CD1c-positive myeloid dendritic cell (primary cell): ENCODE measurements around the gene PRKAR2B.
"Not testable (repeated sequence)": the region's sequence is repeated elsewhere in the genome, so short reads cannot be mapped to it uniquely, and the experiment has no call there.

Experiments used
- DNase-seq: peaks from one replicate; pipeline ENCODE4 v3.0.0-alpha.2; 2016; ENCODE audit errors: extremely low spot score

PRKAR2B gene

GRCh38 chr7:107027208-107027607 lies 17.3 kb upstream of the PRKAR2B start:
- peak; percentile 42 for DNase-seq

GRCh38 chr7:107029061-107029763 lies 15.3 kb upstream of the PRKAR2B start:
- DNase-seq: peak; percentile 34

GRCh38 chr7:107029764-107030286 lies 14.7 kb upstream of the PRKAR2B start:
- no peak for DNase-seq

GRCh38 chr7:107032050-107032449 lies 12.5 kb upstream of the PRKAR2B start:
- DNase-seq: no peak

- DNase-seq: no peak
Measured at GRCh38 chr7:107032720-107033438, 11.6 kb upstream of the PRKAR2B start.

GRCh38 chr7:107034553-107034952 lies 10.0 kb upstream of the PRKAR2B start:
- no peak for DNase-seq

- DNase-seq: no peak
Measured at GRCh38 chr7:107035446-107035845, 9.1 kb upstream of the PRKAR2B start.

GRCh38 chr7:107036535-107036934 lies 8.0 kb upstream of the PRKAR2B start:
- no peak for DNase-seq

GRCh38 chr7:107037717-107038603 lies 6.5 kb upstream of the PRKAR2B start:
- DNase-seq: peak; percentile 44

GRCh38 chr7:107039199-107039900 lies 5.2 kb upstream of the PRKAR2B start:
- no peak for DNase-seq

- DNase-seq: no peak
Measured at GRCh38 chr7:107041097-107041496, 3.4 kb upstream of the PRKAR2B start.

- DNase-seq: not testable (repeated sequence)
Measured at GRCh38 chr7:107041764-107042163, 2.7 kb upstream of the PRKAR2B start.

GRCh38 chr7:107042326-107042910 lies 2.1 kb upstream of the PRKAR2B start:
- DNase-seq: not testable (repeated sequence)

GRCh38 chr7:107043491-107043890 lies 1.0 kb upstream of the PRKAR2B start:
- no peak for DNase-seq

GRCh38 chr7:107043921-107044346 lies 571 bp upstream of the PRKAR2B start:
- DNase-seq: no peak

- DNase-seq: no peak
Measured at GRCh38 chr7:107045195-107045960, 873 bp downstream of the PRKAR2B start.

GRCh38 chr7:107045980-107046379 lies 1.5 kb downstream of the PRKAR2B start:
- DNase-seq: no peak

GRCh38 chr7:107046491-107047259 lies 2.2 kb downstream of the PRKAR2B start:
- DNase-seq: no peak
